HG02981 (cell line): Measurements from ENCODE around the gene RNF175.

Experiments used
- ATAC-seq: cut with Tn5 transposase; IDR thresholded peaks from one replicate; pipeline ENCODE4 v1.9.1; 2021; ENCODE audit warnings: mild to moderate bottlenecking, moderate library complexity; ENCODE audit not compliant: unreplicated experiment

RNF175 gene

DNA sequence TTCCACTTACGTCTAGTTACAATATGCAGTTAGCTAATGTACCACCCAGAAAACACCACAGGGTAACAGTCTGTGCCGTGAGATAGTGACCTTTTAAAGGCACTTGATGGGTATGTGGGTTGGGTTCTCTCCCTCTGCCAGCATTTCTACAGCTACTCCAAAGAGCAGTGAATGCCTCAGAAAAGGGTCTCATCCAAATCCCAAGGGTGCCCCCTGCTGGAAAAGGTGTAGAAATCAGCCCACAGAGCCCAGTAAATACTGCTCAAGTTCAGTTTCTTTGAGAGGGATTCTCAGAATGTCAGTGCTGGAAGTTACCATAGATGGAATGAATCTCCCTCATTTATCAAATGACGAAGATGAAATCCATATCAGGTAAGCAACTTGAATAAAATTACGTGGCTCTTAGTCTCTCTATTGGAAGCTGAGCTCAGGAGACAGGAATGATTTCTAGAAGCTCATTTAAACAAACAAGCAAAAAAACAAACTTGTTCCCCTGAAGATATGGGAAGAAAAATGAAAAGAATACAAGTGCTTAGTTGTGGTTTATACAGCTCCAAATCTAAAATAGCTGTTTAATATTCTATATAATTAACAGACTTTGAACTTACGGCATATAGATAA lies 9.5 kb downstream of the RNF175 start:
- peak; percentile 86 for ATAC-seq

DNA sequence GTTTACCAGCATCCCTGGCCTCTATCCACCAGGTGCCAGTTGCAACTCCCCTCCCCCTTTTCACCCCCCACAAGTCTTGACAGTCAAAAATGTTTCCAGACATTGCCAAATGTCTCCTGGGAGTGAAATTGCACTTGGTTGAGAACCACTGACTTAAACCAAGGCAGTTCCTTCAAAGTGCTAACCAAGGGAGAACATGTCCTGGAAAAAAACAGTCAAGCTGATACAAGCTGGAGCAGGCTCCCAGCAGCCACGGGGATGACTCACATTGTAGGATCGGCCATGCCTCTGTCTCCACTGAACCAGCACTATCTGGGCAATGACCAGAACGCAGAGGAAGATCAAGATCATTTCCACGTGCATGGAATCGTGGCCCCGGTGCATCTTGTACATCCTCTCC lies 11.4 kb downstream of the RNF175 start:
- no peak for ATAC-seq

DNA sequence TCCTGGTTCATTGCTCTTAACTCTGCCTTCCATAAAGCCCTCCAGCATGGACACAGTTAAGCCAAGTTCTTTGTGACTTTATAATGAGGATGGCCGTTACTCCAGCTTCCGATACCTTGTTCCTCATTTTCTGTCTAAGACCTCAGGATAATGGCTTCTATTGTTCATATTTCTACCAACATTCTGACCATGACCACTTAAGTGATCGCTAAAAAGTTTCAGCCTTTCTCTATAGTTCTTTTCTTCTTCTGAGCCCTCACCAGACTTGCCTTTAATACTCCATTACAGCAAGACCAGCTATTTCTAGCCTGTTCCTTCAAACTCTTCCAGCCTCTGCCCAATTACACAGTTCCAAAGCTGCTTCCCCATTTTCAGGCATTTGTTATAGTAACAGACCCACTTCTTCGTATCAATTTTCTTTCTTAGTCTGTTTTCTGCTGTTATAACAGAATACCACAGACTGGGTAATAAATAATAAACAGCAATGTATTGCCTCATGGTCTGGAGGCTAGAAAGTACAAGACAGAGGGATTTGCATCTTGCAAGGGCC lies 12.3 kb downstream of the RNF175 start:
- no peak for ATAC-seq

DNA sequence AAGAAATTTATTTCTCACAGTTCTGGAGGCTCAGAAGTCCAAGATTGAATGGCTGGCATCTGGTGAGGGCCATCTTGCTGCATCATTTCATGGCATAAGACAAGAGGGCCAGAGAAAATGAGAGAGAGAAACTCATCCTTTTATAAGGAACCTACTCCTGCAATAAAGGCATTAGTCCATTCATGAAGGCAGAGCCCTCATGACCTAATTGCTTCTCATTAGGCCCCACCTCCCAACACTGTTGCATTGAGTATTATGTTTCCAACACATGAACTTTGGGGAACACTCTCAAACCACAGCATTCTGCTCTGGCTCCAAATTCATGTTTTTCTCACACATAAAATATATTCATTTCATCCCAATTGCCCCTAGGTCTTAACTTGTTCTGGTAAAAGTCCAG lies 14.2 kb downstream of the RNF175 start:
- no peak for ATAC-seq

DNA sequence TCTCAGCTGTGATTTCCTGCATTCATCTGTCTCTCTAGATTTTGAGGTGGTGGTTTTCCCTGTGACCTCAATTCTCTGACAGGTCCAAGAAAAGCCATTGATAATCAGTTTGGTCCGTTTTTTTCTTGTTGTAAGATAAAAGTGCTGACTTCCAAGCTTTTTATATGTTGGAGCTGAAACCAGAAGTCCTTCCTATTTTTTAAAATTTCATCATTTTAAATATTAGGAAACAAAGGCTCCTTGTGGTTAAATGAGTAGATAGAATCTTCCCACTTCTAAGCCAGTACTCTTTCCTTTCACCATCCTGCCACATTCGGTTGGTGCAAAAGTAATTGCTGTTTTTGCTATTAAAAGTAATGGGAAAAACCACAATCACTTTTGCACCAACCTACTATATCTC lies 18.3 kb downstream of the RNF175 start:
- no peak for ATAC-seq

DNA sequence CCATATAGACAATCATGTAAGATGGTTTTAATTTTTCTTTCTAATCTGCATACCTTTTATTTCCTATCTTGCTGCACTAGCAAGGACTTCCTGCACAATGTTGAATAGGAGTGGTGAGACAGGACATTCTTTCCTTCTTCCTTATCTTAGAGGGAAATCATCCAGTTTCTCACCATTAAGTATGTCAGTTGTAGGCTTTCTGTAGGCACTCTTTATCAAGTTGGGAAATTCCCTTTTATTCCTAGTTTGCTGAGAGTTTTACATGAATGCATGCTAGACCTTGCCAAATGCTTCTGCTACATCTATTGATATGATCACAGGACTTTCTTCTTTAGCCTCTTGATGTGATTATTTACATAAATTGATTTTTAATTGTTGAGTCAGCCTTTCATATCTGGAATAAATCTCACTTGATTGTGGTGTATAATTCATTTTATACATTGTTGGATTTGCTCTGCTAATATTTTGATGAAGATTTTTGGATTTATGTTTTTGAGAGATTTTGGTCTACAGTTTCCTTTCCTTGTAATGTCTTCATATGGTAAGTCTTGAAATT lies 23.8 kb downstream of the RNF175 start:
- ATAC-seq = no peak

DNA sequence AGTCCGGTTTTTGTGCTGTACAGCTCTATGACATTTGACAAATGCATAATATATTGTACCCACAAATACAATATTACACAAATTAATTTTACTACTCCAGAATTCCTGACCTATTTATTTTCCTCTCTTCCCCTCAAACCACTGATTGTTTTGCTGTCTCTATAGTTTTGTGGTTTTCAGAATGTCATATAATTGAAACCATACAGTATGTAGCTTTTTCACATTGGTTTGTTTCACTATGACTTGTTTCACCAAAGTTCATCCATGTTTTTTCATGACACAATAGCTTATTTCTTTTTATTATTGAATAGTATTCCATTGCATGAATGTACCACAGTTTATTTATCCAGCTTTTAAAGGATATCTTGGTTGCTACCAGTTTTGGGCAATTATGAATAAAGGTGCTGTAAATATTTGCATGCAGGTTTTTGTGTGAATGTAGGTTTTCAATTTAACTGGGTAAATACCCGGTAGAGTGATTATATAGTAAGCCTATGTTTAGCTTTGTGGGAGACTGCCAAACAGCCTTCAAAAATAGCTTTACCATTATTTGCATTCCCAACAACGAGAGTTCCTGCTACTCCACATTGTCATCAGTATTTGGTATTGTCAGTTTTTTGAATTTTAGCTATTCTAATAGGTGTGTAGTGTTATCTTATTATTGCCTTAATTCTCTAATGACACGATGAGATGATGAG lies 25.9 kb downstream of the RNF175 start:
- ATAC-seq = peak; percentile 73

DNA sequence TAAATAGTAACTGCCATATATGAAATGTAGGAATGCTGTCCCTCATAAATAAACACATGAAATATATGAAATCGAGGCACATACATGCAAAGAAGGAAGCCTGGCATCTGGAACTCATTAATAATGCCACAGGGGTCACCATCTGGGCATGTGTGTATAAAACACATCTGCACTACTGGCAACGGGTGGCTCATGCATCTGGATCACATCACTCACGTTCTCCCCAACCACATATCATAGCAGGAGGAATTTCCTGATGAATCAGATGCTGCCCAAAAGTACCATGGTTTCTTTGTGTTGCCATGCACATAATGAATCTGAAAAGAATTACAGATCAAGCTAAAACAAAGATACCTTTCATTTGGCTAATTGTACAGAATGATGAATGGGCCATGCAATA lies 28.6 kb downstream of the RNF175 start:
- ATAC-seq = no peak

DNA sequence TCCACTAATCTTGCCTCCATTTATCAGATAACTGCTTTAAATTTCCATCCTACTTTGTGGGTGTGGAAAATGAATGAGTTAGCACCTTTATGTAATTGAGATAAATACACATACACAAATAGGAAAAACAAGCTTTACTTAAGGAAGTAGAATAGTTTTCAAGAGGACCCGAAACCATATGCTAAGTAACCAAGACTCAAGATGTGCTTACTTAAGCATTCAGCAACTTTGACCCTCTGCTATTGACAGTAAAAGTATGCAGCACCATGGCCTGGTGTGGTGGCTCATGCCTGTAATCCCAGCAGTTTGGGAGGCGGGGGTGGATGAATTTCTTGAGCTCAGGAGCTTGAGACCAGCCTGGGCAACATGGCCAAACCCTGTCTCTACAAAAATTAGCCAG lies 29.9 kb downstream of the RNF175 start:
- ATAC-seq = no peak

DNA sequence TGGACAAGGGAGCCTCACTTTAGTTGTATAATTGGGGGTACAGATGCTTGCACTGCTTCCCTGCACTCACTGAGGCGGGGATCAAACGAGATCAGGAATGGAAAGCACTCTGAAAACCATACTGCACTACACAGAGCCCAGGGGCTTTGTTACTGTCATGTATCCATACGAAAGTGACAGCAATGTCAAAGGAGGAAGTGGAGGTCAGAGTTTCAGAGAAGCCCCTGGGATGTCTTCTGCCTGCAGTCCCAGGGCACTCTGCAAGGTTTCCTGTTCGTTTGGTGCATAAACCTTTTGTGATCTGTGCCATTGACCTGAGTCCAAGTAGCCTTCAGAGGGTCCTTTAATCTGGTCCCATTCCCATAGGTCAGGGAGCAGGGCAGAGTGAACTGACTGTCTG lies 31.2 kb downstream of the RNF175 start:
- peak; percentile 65 for ATAC-seq

DNA sequence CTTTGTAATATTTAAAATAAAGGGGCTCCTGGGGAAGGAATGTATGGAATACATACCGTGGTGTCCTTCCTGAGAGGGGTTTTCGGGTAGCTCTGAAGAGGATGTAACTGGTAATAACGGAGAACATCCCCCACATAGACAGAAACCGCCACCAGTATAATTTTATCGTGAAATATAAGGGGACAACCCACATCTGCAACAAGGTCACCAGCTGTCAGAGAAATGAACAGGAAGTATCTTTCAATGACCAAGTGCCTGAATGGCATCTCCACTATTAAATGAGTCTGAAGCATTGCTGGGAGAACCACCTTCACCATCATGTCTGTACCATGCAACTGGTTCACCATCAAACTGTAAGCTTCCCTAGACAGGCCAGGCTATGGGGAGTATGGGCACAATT lies 31.7 kb downstream of the RNF175 start:
- no peak for ATAC-seq

DNA sequence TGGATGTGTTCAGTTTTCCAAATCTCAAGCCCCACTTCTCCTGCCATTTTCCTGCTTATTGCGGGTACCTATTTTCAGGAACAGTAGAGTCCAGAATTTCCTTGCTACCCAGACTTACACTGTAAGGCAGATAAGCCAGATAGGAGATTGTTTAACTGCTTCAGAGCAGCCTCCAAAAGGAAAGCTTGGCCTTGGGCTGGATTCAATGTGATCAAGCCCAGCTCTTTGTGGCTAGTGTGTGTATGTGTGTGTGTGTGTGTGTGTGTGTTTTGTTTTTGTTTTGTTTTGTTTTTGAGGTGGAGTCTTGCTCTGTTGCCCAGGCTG lies 34.0 kb downstream of the RNF175 start:
- ATAC-seq = no peak

DNA sequence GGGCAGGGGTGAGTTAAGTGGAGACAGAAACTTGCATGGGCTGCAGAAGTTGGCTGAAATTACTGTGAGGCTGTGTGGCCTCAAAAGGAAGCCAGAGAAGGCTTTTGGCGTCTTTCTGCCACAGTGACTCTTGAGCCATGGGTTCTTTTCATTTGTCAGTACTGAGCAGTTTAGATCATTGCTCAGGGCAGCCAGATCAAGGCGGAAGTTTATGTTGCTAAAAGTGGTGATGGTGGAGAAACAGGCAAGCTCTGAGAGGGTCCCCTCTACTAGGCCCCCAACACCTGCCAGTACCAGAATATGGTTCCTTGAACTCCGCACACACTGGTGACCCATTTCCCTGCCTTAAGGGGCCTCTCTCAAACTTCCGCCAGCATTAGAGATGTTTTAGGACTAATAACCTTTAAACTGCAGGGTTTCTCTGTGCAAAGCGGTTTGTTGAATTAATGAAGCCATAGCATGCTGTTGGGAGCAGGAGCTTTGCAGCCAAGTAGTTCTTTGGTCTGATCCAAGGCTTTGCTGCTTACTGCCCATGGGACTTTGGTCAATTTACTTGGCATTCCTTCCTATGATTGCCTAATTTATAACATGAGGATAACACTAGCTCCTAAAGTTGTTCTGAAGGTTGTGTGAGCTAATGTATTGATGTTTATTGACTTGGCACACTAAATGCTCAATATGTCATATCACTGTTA lies 34.5 kb downstream of the RNF175 start:
- ATAC-seq = no peak

DNA sequence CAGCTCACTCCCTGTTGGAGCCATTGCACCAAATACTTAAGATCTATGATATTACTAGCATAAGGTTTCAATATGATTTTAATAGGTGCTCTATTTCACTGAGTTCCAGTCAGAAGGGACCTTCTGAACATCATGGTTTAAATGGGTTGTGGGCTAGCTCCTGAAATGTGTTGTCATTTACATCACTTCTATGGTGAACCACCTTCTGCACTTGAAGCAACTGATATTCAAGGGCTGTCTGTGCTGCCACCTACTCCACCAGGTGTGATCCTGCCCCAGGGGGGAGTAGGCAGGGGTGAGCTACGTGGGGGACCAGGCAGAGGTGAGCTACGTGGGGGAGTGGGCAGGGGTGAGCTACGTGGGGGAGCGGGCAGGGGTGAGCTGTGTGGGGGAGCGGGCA lies 35.2 kb downstream of the RNF175 start:
- ATAC-seq = no peak

DNA sequence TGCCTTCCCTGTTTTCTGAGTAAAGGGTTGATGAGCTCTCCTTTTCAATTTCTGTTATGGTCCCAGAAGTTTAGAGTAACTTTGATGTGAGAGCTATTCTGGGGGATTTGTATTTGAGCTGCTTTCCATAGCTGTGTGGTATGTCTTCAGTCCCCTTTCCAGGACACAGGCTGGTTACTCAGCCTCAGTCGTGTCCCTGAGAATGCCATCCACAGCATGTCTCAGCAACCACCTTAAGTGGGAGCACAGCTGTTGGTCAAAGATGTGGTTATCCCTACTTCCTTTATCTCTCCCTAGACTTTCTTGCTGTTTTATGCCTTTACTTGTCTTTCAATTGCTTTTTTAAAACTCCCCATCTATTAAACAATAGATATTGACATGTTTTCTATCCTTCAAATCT lies 37.8 kb downstream of the RNF175 start:
- no peak for ATAC-seq

DNA sequence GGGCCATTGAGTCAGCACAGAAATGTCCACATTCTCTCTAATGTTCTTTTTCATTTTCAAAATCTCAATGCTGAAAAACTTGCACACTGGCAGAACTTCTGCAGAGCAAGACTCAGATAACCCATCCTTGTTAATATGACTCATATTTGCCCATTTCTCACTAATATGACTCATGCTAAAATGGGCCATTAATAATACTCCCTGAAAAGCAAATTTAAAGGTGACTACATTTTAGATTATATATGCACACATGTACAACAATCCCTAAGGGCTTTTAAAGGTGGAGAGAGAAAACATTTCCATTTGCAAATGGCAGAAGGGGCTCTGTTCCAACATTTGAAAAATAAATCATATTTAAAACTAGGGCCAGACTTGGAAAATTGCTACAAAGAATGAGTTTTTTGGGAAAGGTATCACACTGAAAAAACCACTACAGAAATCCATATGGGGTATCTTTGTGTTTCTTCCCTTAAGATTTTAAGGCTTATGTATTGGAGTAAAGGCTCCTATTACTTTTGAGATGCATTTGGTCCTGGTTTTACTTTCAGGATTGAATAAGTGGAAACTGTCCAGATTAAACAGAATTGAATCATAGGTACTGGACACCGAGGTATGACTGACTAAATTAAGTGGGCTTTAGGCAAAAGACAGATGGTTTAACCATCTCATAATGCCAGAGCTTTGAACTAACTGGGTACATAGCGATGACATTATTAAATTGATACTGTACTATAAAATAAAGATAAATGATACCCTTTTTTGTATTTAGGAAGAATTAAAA lies 45.8 kb downstream of the RNF175 start:
- ATAC-seq = no peak

DNA sequence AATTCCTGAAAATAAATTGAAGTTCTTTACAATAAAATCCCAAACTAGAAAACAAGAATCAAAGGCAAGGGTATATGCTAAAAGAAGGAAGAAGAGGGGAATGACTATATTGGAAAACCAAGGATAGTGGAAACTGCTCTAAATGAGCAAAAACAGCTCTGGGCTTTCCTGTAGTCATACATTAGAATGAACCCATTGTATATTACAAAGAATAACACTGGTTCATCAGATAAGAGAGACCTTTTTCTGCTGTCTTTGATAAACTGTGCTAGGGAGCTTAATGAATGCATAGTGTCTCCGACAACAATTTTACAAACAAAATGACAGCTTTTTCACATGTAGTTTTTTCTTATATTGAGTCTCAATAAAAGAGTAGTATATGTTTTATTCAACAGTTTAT lies 49.1 kb downstream of the RNF175 start:
- no peak for ATAC-seq

DNA sequence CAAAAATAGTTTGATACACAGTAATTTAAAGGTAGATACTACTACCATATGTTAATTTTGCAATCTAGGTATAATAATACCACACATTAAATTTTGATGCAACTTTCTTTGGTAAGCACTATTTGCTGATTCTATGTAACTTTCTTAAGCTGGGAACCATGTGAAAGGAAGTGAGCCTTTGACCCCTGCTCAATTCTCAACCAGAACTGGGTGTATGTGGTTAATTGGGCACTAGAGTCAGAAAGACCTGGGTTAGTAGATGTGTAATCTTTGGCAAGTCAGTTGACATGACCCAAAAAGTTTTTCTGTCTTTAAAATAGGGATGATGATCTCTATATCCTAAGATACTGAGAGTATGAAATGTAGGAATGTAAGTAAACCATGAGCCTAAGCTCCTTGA lies 53.3 kb downstream of the RNF175 start:
- peak; percentile 33 for ATAC-seq

DNA sequence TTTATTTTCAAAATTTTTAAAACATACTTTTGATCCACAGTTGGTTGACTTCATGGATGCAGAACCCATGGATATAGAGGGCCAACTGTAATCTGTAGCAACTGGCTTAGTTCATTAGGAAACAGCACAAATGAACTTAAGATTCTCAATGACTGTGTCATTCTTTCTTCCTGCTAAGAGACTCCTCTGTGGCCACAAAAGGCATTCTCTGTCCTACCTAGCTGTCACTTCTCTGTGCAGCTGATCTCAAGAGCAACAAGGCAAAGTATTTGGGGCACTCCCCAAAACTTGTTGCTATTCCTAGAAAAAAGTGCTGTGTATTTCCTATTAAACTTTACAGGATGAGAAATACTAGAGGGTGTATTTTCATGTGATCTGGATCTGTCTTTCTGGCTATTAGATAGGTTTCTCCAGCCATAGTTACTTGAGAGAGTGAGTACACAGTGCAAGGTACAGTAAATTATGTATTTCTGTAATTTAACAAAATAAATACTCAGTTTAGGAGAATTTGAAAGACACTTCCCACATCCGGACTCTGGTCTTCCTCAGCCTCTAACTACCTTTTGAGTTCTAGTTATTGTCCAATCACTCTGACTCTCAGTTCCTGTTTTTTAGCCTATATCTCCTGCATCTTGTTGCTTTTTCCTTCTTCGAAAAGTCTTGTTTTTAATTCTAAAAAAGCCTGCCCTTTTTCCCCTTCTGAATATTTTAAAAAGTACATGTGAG lies 53.9 kb downstream of the RNF175 start:
- ATAC-seq = peak; percentile 76

DNA sequence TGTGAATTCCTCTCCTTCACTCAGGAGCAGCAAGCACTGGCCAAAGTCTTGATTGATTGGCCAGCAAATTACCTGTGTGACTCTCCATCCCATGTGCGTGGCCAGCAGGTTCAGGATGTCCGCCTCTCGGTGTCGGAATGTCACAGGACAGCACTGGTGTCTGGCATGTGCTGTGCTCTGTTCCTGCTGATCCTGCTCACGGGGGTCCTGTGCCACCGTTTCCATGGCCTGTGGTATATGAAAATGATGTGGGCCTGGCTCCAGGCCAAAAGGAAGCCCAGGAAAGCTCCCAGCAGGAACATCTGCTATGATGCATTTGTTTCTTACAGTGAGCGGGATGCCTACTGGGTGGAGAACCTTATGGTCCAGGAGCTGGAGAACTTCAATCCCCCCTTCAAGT lies 55.3 kb downstream of the RNF175 start:
- no peak for ATAC-seq
